ENCODE data around the gene SLC39A6. TPM values are rescaled to one million over a fixed set of nuclear protein-coding genes. Genes with fewer than 3 reads are reported as not detected.

Gene SLC39A6
- total and polyA plus RNA-seq, 2 of the 13 experiments (the other 11 are each of a cell fraction or from before 2014, with no cell fraction given): 41.7 to 59.2 TPM

GRCh38 chr18:36139245-36139644 lies 10.1 kb upstream of the SLC39A6 start (continued):
- TF ChIP-seq ISL2 (CRISPR knock-in tag; IDR thresholded peaks at IDR 0.05) (no peak), SAP130 (CRISPR knock-in tag; IDR thresholded peaks at IDR 0.05; ENCODE audit: low read depth) (no peak)
- TF ChIP-seq, protein P1, sequence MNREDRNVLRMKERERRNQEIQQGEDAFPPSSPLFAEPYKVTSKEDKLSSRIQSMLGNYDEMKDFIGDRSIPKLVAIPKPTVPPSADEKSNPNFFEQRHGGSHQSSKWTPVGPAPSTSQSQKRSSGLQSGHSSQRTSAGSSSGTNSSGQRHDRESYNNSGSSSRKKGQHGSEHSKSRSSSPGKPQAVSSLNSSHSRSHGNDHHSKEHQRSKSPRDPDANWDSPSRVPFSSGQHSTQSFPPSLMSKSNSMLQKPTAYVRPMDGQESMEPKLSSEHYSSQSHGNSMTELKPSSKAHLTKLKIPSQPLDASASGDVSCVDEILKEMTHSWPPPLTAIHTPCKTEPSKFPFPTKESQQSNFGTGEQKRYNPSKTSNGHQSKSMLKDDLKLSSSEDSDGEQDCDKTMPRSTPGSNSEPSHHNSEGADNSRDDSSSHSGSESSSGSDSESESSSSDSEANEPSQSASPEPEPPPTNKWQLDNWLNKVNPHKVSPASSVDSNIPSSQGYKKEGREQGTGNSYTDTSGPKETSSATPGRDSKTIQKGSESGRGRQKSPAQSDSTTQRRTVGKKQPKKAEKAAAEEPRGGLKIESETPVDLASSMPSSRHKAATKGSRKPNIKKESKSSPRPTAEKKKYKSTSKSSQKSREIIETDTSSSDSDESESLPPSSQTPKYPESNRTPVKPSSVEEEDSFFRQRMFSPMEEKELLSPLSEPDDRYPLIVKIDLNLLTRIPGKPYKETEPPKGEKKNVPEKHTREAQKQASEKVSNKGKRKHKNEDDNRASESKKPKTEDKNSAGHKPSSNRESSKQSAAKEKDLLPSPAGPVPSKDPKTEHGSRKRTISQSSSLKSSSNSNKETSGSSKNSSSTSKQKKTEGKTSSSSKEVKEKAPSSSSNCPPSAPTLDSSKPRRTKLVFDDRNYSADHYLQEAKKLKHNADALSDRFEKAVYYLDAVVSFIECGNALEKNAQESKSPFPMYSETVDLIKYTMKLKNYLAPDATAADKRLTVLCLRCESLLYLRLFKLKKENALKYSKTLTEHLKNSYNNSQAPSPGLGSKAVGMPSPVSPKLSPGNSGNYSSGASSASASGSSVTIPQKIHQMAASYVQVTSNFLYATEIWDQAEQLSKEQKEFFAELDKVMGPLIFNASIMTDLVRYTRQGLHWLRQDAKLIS (CRISPR knock-in tag; IDR thresholded peaks at IDR 0.05): no peak
- TF ChIP-seq, protein P2, sequence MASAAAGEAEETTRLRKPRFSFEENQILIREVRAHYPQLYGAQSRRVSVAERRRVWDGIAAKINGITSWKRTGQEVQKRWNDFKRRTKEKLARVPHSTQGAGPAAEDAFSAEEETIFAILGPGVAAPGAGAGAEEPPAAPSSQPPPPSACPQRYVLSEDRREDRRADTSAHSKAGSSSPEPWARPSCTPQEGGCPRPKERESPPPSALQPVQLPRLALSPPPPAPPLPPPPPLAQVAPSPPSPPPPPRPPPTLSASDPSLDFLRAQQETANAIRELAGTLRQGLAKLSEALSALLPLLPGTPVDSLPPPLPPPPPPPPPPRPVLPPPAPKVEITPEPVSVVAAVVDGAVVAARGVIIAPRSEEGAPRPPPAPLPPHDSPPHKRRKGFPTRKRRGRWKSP (CRISPR knock-in tag; IDR thresholded peaks at IDR 0.05): no peak

GRCh38 chr18:36135264-36135663 lies 6.1 kb upstream of the SLC39A6 start:
- in situ Hi-C loops (cut with HindIII; ENCODE audit: extremely low pct_ligation_motif_present, low pct_unique_long_range_greater_than_20kb): no loop called here
- Histone ChIP-seq H3K27me3 (ENCODE audit: control insufficient read depth in 1 of 2, insufficient read depth in 2 of 2, low read length in 2 of 2) (no peaks in the 10 kb centered on the region; a peak in 2 of 5 replicates), H3K4me3 (replicated peaks in 1 of 3; ENCODE audit: insufficient read depth in 1 of 3, low read depth in 2 of 3, low read length in 3 of 3) (no peak overlapping the region), H3K36me3 (replicated peaks in 1 of 2; ENCODE audit: control insufficient read depth in 1 of 2, insufficient read depth in 2 of 2, low read length in 2 of 2) (peaks cover 13 to 56% of the 10 kb centered on the region in 2 experiments), H3K27ac (ENCODE audit: extremely low read length, insufficient read depth, low read length) (no peak overlapping the region), H3K79me2 (ENCODE audit: insufficient read depth, low read length) (peaks cover 58% of the 10 kb centered on the region), H3K9ac (ENCODE audit: insufficient read depth, low read depth, low read length) (no peak overlapping the region), H3K4me2 (ENCODE audit: low read depth, low read length) (no peak overlapping the region), H3K4me1 (ENCODE audit: insufficient read depth, low read length) (peaks cover 34% of the 10 kb centered on the region), H4K20me1 (ENCODE audit: insufficient read depth, low read length) (peaks cover 36% of the 10 kb centered on the region), H2AFZ (ENCODE audit: low read length) (no peak overlapping the region), H3K9me3 (ENCODE audit: low read length) (no peaks in the 10 kb centered on the region)
- ChIA-PET CTCF (ENCODE audit: low intra/inter-chr PET ratio, low total read pairs) (no interaction called here), POLR2A (interaction anchor here (1.5 kb wide), 1 partner anchor 41 kb away, joined by 3 read pairs; no protein-coding TSS in a partner anchor)
- intact Hi-C loops (cut with micrococcal nuclease; ENCODE audit: unreplicated experiment): no loop called here
- 97% methylated on average over 1 of the region's 1 CpG for WGBS (ENCODE audit: low lambda C conversion rate)
- FAIRE-seq (no peak), DNase-seq (ENCODE audit: low spot score) (no peak), ATAC-seq (no peak)
- BruUV-seq (replicated peaks): no TSS peak
- TF ChIP-seq ZNF33A (CRISPR knock-in tag; IDR thresholded peaks at IDR 0.05; ENCODE audit: borderline replicate concordance): no peak
- TF ChIP-seq ZNF17 (CRISPR knock-in tag; IDR thresholded peaks at IDR 0.05): no peak
- TF ChIP-seq NFAT5 (CRISPR knock-in tag; IDR thresholded peaks at IDR 0.05): no peak
- no peak for TF ChIP-seq ZNF792 (CRISPR knock-in tag; IDR thresholded peaks at IDR 0.05)
- no peak for TF ChIP-seq ZFP90 (CRISPR knock-in tag; IDR thresholded peaks at IDR 0.05; ENCODE audit: borderline replicate concordance)
- no peak for TF ChIP-seq ZFP82 (CRISPR knock-in tag; IDR thresholded peaks at IDR 0.05; ENCODE audit: borderline replicate concordance)
